Endothelial cell (in vitro differentiated cells): Measurements from ENCODE around the gene PRG2. TPM values are rescaled to one million over a fixed set of nuclear protein-coding genes. Genes with fewer than 3 reads are reported as not detected.

Experiments used
- DNase-seq: peaks from one replicate; pipeline ENCODE4 v3.0.0; 2021; ENCODE audit warnings: low spot score
- H3K27ac Mint-ChIP-seq: one replicate; pipeline ENCODE4 v1.8.0; 2021; ENCODE audit warnings: mixed read lengths, inconsistent platforms; ENCODE audit not compliant: unreplicated experiment
- H3K27me3 Mint-ChIP-seq: one replicate; pipeline ENCODE4 v1.8.0; 2021; ENCODE audit warnings: mild to moderate bottlenecking, moderate library complexity, mixed read lengths, inconsistent platforms; ENCODE audit not compliant: unreplicated experiment
- H3K36me3 Mint-ChIP-seq: one replicate; pipeline ENCODE4 v1.8.0; 2021; ENCODE audit warnings: mild to moderate bottlenecking, low read depth, mixed read lengths, inconsistent platforms; ENCODE audit not compliant: unreplicated experiment
- H3K4me1 Mint-ChIP-seq: one replicate; pipeline ENCODE4 v1.8.0; 2021; ENCODE audit warnings: mild to moderate bottlenecking, mixed read lengths, inconsistent platforms; ENCODE audit not compliant: unreplicated experiment
- H3K4me3 Mint-ChIP-seq: one replicate; pipeline ENCODE4 v1.8.0; 2021; ENCODE audit warnings: mild to moderate bottlenecking, mixed read lengths, inconsistent platforms; ENCODE audit not compliant: unreplicated experiment
- H3K9me3 Mint-ChIP-seq: one replicate; pipeline ENCODE4 v1.8.0; 2021; ENCODE audit warnings: mixed read lengths, inconsistent platforms; ENCODE audit not compliant: unreplicated experiment
- CTCF ChIP-seq: fragments of 200-600 bp; sonication (generic); IDR thresholded peaks from one replicate; pipeline ENCODE4 v1.5.0; 2021; ENCODE audit warnings: antibody characterized with exemption; ENCODE audit not compliant: unreplicated experiment
- total RNA-seq: library from RNA; stranded (reverse); fragmentation: NEBNext Ultra II Directional; extraction: Animal tissue kit (Norgen Biotek cat#: 25700); gene quantifications from one replicate; pipeline ENCODE4 v1.2.1, GENCODE V29; 2021; ENCODE audit not compliant: unreplicated experiment

Gene PRG2
- total RNA-seq, 1 donor from 2014 or later = not detected

DNA sequence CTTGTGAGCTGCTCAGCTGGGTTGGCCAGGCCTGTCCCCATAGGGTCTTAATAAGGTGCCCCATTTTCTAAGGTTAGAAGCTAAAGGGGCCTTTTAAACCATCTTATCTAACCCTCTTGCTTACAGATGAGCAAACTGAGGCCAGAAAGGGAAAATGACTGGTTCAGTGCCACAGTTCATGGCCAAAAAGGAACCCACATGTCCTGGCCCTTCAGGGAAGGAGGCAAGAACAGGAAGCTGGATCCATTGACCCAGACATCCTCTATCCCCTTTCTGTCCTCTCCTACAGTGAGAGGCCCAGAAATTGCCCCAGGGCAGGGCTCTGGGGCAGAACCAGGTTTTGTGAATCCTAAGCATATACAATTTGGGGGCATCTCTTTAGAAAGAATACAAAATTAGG, 19.5 kb downstream of the PRG2 start:
- peaks cover 1% of the 10 kb centered on the region for H3K27me3 Mint-ChIP-seq
- no peak overlapping the region for H3K27ac Mint-ChIP-seq
- no peak for DNase-seq
- no peaks in the 10 kb centered on the region for H3K9me3 Mint-ChIP-seq
- peaks cover 3% of the 10 kb centered on the region for H3K4me1 Mint-ChIP-seq
- TF ChIP-seq CTCF = no peak
- no peaks in the 10 kb centered on the region for H3K36me3 Mint-ChIP-seq
- no peak overlapping the region for H3K4me3 Mint-ChIP-seq

DNA sequence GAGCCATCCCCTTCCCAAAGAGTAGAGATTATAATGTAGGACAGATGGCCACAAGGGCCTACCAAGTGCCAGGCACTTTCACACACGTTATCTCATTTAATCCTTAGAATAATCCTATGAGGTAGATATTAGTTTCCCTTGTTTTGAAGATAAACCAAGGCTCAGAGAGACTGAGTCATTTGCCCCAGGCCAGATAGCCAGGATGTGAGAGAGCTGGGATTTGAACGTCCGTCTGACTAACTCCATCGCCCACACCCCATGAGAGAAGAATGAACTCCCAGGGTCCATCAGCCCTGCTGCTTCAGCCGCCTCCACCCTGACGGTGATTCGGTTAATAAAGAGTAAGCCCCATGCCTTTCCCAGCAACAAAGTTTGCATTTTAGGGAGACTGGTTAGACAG, 20.2 kb downstream of the PRG2 start:
- Mint-ChIP-seq H3K9me3 (no peaks in the 10 kb centered on the region), H3K4me3 (no peak overlapping the region), H3K36me3 (no peaks in the 10 kb centered on the region), H3K27me3 (peaks cover 1% of the 10 kb centered on the region), H3K4me1 (peaks cover 3% of the 10 kb centered on the region), H3K27ac (no peak overlapping the region)
- no peak for DNase-seq
- no peak for TF ChIP-seq CTCF

DNA sequence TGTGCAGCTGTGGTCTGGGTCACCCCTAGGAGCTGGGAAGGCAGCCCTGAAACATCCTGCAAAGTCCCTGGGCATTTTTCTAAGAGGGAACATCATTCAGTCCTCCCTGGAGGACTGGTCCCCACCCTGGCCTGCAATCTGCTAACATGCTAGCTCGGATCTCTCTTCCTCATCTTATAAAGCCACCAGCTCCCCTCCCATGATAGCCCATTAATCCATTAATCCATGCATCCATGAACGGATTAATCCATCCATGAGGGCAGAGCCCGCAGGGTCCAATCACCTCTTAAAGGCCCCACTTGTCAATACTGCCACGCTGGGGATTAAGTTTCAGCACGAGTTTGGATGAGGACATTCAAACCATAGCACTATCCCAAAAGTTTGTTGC, 21.6 kb downstream of the PRG2 start:
- TF ChIP-seq CTCF = no peak
- Mint-ChIP-seq H3K27ac (no peak overlapping the region), H3K4me3 (no peak overlapping the region), H3K27me3 (peaks cover 2% of the 10 kb centered on the region), H3K36me3 (no peaks in the 10 kb centered on the region), H3K9me3 (no peaks in the 10 kb centered on the region), H3K4me1 (peaks cover 3% of the 10 kb centered on the region)
- DNase-seq = no peak

DNA sequence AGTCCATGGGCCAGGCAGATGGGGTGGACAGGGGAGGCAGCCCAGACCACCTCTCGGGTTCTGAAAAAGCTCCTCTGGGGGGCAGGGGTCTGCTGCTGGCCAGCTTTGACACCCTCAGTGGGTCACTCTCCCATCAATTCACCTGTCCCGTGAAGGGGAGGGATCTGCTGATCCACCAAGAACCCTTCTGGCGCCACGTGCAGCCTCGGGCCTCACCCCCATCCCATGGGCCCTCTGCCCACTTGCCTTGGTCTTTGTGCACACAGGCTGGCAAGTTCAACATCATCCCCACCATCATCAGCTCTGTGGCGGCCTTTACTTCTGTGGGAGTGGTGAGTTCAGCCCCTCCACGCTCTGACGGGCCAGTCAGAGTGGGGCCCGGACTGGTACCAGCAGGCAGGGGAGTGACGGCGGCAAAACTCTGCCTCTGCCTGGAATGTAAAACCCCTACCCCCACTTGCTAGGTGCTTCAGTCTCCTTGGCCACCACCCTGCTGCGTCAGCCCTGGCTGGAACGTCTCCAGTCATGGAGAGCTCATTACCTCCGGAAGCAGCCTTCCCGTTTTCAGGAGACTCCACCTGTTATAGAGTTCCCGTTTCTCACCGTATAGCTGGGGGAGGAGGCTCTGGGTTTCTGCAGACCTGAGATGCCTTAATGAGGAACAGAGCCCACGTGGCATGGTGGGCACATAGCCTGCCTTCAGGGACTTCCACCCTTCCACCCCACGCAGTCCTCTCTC, 22.2 kb downstream of the PRG2 start:
- Mint-ChIP-seq H3K4me3 (no peak overlapping the region), H3K27me3 (peaks cover 2% of the 10 kb centered on the region), H3K4me1 (peaks cover 3% of the 10 kb centered on the region), H3K27ac (no peak overlapping the region), H3K36me3 (no peaks in the 10 kb centered on the region), H3K9me3 (no peaks in the 10 kb centered on the region)
- TF ChIP-seq CTCF = no peak
- DNase-seq = no peak

DNA sequence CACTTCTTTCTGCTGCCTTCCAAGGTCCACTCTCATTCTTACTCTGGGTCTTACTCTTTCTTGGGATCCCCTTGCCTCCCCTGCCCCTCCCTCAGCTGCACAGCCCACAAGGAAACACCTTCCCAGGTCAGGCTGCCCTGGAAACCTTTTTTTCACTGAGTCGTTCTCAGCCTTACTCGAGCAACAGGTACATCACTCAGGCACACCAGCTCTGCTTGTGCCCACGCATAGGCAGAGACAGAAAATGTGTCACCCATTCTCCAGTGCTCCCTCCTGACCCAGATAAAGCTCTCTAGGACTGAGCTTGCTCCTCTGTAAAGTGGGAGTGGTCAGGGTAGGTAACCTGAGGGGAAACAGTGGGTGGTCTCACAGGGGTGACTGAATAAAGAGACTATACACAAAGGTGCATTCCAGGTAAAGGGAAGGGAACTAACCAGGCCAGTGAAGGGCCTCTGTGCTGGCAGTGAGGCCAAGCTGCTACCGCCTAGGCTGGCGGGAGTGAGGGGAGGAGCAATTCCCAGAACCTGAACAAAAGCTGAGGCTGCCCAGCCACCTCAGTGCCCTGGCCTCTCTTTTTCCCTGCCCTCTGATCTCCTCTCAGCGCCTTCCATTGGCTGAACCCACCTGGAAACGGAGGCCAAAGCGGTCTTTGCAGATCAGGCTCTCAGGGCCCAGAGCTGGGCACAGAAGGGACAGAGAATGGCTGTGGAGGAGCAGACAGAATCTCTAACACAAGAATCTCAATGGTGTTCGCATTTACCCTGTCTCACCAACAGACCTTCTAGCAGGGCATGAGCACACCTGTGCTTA, 25.4 kb downstream of the PRG2 start:
- TF ChIP-seq CTCF = no peak
- H3K27ac Mint-ChIP-seq = no peak overlapping the region
- no peaks in the 10 kb centered on the region for H3K4me1 Mint-ChIP-seq
- no peak for DNase-seq
- no peaks in the 10 kb centered on the region for H3K9me3 Mint-ChIP-seq
- no peak overlapping the region for H3K4me3 Mint-ChIP-seq
- peaks cover 4% of the 10 kb centered on the region for H3K27me3 Mint-ChIP-seq
- no peaks in the 10 kb centered on the region for H3K36me3 Mint-ChIP-seq
